ENCODE data around the gene NFU1. TPM values are rescaled to one million over a fixed set of nuclear protein-coding genes. Genes with fewer than 3 reads are reported as not detected.
"Not testable (repeated sequence)": the region's sequence is repeated elsewhere in the genome, so short reads cannot be mapped to it uniquely, and the experiment has no call there.

NFU1 gene
- total RNA-seq, 1 donor from 2014 or later: 48.5 TPM

DNA sequence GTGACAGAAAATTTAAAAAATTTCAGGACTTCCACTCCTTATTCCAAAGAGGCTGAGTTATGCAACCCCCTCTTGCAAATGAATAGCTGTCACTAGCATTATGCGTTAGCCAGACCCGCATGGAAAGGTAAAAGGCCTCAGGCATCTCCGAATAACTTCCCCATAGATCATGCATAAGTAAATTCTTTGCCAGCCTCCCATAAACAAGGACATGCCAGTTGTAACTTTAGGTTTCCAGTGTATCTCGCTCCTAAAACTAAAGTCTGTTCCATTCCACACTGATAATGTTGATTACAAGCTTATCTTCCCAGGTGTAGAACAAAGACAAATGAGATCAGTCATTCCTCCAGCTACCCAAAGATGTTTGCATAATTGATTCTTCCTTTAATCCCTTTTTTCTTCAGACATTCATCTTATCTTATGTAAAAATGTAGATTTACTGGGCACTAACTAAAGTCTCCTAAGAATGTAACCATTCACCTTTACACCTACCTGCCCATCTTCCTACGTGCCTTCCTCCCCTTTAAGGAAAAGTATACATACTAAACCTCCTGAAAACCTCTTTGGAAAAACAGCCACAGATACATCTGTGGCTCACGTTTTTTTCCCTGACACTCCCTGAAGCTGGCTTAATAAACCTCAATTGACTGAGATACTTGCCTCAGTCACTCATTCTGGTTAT, 13.6 kb upstream of the NFU1 start:
- no peak for DNase-seq (ENCODE audit: low read depth)

DNA sequence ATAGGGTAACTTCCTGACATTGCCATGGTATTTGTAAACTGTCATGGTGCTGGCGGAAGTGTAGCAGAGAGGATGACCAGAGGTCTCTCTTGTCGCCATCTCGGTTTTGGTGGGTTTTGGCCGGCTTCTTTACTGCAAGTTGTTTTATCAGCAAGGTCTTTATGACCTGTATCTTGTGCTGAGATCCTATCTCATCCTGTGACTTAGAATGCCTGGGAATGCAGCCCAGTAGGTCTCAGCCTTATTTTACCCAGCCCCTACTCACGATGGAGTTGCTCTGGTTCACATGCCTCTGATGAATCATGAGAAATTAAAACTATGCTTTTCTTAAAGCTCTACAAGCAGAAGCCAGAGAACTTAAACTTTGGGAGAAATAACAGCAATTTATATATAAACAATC, 12.7 kb upstream of the NFU1 start:
- no peak for DNase-seq (ENCODE audit: low read depth)

DNA sequence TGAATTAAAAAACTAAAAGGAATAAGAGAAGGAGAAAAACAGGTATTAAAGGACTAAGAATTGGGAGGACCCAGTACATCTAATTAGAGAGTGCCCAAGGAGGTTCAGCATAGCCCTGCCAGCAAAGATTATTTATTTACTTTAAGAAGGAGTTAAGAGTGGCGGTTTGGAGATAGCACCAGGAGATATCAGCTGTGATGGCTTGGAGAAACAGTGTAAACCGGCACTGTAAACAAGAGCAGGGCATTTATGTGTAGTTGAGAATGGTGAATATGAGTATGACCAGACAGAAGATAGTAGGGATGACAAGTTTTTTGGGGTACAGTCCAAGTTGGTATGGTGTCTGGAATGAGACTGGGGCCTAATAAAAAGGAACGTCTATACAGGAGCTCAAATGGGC, 6.4 kb upstream of the NFU1 start:
- DNase-seq (ENCODE audit: low read depth): not testable (repeated sequence)

DNA sequence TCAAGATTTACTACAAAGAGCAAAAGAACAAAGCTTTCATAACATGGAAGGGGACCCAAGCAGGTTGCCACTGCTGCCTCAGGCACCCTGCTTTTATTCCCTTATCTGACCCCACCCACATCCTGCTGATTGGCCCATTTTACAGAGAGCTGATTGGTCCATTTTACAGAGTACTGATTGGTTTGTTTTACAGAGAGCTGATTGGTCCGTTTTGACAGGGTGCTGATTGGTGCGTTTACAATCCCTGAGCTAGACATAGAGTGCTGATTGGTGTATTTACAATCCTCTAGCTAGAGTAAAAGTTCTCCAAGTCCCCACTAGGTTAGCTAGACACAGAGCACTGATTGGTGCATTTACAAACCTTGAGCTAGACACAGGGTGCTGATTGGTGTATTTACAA, 2.3 kb upstream of the NFU1 start:
- DNase-seq (ENCODE audit: low read depth): not testable (repeated sequence)

DNA sequence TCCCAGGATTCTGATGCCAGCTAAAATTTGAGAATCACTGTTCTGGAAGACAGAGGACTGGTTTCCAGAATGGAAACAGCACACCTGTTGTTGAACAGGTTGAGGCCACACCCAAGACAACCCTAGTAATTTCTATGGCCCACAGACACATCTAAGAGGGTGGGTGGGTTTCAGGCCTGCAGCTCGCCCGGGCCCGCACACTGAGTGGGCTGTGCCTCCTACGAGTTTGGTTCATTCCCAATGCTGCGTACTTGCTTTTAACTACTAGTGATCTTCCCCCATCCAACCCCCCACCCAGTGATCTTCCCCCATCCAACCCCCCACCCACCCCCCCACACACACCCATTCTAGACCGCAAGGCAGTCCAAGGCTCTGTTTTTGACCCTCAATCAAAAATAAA, 1.3 kb upstream of the NFU1 start:
- DNase-seq (ENCODE audit: low read depth): no peak

DNA sequence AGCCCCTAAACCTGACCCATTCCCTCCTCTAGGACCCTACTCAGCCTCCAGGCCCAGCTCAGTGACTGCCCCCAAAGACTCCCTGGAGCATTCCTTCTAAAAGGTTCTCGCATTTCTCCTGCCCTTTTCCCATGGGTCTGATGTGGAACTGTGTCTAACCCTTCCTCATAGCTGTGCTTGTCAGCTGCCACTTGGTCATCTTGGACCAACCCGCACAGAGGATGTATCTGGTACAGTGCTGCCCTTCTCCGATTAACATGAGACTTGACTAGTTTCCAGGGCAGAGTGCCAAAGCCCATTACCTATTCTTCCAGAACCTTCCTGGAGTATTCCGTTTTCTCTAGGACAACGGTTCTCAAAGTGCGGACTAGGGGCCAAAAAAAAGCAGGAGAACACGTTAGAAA, 518 bp upstream of the NFU1 start:
- DNase-seq (ENCODE audit: low read depth): peak; percentile 62

DNA sequence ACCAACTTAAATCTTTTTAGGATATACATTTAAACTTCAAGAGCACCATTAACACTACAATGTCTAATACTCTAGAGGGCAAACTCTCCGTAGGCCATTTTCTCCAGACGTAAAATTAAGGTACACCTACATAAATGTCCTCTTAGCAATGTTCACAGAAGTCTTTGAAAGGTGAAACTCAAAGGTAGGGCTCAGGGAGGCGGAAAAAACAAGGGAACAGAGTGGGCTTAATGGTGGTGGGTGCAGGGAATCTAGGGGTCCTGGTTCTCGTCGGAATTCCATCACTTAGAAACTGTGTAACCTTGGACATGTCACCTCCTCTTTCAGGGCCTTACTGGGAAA, 668 bp downstream of the NFU1 start:
- no peak for DNase-seq (ENCODE audit: low read depth)

DNA sequence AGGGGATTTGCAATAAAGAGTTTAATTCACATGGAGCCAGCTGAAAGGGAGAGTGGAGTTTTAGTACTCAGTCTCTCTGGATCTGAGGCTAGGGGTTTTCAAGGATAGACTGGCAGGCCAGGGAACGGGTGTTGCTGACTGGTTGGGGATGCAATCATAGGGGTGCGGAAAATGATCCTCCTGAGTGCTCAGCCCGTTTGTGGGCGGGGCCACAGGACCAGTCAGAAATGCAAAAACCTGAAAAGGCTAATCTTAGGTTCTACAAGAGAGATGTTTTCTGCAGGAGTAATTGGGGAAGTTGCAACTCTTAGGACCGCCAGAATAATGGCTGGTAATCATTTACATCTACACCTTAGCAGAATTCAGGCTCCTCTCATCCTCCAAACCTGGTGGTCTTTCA, 2.5 kb downstream of the NFU1 start:
- DNase-seq (ENCODE audit: low read depth): no peak

DNA sequence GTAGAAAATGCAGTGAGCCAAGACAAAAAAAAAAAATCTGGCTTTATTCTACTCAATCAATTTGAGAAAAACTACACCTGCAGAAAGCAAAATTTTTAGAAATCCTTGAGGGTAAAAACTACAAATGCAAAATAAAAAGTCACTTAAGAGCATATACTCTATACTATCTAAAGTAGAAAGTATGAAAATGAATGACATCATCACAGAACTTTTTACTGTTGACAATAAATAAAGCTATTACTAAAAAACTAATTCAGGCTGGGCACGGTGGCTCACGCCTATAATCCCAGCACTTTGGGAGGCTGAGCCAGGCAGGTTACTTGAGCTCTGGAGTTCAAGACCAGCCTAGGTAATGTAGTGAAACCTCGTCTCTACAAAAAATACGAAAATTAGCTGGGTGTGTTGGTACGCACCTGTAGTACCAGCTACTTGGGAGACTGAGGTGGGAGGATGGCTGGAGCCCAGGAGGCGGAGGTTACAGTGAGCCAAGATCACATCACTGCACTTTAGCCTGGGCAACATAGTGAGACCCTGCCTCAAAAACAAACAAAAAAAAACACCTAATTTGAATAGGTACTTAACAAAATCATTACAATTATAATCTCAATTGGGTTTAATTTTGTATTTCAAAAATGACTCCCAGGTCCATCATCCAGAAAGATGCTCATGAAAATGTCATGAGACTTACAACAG, 7.6 kb downstream of the NFU1 start:
- DNase-seq (ENCODE audit: low read depth): no peak

DNA sequence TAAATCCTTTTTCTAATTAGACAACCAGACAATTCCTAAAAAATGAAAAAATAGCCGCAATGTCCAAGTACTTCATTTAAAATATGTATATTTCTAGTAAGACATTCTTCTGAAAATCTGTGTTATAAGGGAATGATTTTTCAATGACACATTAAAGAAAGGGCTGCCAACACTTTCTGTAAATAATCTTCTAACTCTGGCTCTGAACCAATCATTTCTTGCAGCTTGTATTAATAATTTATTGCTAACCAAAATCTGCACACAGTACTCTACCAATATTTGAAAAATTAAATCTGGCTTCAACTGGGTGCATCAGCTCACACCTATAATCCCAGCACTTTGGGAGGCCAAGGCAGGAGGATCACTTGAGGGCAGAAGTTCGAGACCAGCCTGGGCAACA, 8.3 kb downstream of the NFU1 start:
- peak; percentile 58 for DNase-seq (ENCODE audit: low read depth)

DNA sequence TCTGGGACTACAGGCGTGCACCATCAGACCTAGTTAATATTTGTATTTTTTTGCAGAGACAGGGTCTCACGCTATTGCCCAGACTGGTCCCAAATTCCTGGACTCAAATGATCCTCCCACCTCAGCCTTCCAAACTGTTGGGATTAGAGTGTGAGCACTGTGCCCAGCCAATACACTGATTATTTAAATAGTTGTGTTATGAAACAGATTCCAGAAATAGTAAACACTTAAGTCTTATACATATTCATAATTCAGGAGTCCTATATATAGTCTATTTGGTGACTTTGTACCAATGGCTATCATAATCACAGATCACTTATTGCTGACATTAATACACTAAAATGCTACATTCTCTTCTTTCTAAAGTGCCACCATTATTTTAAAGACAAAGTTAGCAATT, 12.8 kb downstream of the NFU1 start:
- DNase-seq (ENCODE audit: low read depth): no peak

DNA sequence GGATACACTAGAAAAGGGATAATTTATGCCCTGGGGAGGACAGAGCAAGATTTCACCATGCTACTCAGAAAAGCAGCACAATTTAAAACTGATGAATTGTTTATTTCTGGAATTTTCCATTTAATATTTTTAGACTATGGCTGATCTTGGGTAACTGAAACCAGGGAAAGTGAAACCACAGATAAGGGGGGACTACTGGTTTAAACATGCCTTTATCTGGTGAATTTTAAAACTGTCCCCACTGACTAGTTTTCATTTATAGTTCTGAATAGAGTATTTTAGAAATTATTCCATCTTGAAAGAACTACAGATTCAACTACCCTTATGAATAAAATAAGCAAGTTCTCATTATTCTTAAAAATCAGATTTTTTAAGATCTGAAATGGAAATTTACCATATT, 15.0 kb downstream of the NFU1 start:
- no peak for DNase-seq (ENCODE audit: low read depth)

DNA sequence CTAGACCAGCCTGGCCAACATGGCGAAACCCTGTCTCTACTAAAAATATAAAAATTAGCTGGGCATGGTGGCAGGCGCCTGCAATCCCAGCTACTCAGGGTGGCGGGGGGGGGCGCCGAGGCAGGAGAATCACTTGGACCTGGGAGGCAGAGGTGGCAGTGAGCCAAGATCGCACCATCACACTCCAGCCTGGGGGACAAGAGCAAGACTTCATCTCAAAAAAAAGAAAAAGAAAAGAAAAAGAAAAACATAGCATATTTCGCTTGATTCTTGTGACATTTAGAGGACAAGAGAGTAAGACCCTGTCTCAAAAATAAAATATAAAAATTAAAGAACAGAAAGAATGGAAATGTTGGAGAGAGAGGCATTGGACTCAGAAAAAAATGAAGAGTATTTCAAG, 18.1 kb downstream of the NFU1 start:
- not testable (repeated sequence) for DNase-seq (ENCODE audit: low read depth)

DNA sequence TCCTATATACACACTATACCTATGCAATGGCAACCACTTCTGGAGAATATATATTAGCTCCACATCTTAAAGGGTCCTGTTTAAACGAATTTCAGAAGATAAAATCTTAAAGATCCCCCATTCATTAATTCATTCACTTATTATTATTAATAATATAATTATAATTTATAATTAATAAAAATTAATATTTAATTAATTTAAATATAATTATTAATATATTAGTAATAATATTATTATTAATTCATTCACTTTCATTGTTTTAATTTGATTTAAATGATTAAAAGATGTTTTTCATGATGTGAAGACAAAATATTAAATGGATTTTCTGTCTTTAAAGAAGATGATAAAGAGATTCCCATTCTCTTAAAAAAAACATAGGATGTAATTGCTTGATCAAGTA, 21.1 kb downstream of the NFU1 start:
- no peak for DNase-seq (ENCODE audit: low read depth)

DNA sequence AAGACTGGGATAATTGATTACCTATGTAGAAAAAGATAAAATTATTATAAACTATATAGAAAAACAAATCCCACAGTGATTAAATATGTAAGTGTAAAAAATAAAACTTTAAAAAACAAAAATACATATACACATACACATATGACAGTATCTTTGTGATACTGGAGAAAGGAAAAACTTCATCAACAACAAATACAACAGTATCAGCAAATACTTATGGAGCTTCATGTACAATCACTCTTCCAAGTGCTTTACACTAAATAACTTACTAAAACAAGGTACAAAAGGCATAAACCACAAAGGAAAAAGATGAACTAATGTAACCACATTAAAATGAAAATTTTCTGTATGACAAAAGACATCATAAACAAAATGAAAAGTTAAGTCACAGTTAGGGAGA, 26.1 kb downstream of the NFU1 start:
- no peak for DNase-seq (ENCODE audit: low read depth)

DNA sequence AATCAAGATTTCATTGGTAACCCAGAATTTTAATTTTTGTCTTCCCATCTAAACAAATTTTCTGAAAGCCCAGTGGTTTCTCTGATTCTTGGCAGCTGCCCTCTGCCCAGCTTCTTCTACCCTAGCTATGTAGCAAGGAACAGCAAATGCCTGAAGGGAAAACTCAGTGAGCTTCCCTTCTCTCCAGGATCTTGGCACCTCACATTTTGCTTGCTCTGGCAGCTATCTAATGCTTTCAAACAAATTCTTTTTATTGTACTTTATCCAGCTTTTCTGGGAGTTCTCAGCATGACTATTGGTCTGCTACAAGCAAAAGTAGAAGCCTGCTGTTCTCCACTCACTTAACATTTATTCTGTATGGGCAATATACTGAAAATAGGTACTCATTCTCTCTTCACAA, 31.9 kb downstream of the NFU1 start:
- DNase-seq (ENCODE audit: low read depth): no peak

DNA sequence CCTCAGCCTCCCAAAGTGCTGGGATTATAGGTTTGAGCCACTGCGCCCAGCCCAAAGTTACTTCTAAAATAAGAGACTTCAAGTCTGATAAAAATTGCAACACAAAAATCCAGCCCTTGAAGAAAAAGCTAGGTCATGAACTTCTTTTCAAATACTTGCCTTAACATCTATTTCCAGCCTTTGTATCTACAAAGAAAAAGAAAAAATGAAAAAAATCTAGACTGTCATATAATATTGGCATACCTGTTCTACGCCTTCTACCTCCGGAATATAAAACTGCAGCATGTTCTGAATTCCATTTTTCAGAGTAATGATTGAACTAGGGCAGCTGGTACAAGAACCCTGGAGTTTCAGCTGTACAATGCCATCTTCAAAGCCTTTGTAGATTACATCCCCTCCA, 37.1 kb downstream of the NFU1 start:
- no peak for DNase-seq (ENCODE audit: low read depth)

DNA sequence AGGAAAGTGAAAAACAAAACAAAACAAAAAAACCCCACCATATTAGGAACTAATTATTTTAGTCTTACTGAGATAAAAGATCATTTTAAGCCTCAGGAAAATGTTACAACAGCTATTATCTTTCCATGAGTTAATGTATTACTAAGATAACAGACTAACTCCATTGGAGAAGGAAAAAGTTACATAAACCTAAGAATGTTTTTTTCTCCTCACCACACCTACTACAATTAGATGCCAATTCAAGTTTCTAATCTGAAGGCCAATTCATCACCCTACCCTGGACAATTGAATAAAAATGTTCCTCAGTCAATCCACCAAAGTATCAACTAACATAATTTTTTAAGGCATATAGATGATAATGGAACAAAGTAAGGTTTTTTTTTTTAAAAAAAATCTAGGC, 40.0 kb downstream of the NFU1 start:
- DNase-seq (ENCODE audit: low read depth): peak; percentile 39

DNA sequence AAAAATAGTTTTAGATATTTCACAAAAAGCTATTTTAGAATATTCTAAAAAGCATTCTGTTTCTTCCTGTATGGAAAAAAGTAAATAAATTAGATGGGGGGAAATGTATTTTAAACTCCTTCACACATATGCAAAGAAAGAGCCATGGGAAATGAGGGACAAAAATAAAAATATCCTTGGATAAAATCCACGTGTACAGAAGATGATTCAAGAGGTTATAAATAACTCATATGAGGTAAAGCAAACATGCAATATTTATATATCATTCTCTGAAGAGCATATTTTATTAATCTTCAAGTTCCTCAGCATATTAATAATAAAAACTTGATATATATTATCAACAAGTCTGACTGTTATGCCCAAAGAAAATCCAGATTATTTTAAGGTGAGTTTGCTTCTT, 41.4 kb downstream of the NFU1 start:
- DNase-seq (ENCODE audit: low read depth): no peak

DNA sequence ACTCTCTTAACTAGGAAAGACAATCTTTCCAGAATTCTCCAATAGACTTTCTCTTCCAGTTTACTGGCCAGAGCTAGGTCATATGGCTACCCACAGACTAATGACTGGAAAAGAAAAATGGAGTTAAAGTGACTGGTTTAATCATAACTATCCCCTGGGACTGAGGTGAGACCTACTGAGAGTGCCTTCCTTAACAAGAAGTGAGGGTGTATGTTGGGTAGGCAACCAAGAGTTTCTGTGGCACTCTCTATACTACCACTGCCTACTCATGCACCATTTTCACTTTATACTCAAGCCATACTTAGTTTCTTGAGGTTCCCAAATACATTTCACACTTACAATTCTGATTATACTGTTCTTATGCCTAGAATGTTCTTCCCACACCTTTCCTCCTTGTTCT, 43.3 kb downstream of the NFU1 start:
- no peak for DNase-seq (ENCODE audit: low read depth)

DNA sequence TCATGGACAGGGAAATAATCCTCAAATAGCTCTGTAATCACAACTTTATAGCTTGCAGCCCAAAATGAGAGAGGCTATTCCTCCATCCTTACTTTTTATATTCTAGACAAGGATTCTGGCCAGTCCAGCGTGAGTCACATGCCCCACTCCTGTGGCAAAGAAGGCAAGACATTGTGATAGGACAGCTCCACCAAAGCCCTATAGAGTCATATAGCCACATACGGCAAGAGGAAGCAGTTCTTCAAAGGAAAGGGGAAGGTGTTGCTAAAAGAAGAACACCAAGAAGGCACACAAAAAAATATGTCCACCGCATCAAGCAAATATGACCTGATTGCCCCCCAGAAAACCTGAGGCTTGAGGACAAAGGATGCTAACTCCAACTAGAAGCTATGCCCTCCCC, 46.8 kb downstream of the NFU1 start:
- no peak for DNase-seq (ENCODE audit: low read depth)

DNA sequence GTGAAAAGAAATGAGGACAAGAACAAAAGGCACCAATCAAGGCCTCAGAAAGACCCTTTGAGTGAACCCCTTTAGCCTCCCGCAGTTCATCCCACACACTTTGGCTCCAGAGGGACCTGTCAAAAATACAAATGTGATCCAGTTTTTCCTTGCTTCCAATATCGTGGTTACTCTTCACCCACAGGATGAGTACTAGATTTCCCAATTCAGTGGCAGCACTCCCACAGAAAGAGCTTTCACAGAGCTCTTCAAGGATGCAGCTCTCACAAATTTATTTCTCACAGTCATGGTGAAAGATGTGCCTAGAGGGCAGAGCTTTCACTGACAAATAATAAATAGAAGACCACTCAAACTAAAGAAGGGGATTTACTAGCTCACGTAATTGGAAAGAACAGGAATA, 47.2 kb downstream of the NFU1 start:
- DNase-seq (ENCODE audit: low read depth): no peak

DNA sequence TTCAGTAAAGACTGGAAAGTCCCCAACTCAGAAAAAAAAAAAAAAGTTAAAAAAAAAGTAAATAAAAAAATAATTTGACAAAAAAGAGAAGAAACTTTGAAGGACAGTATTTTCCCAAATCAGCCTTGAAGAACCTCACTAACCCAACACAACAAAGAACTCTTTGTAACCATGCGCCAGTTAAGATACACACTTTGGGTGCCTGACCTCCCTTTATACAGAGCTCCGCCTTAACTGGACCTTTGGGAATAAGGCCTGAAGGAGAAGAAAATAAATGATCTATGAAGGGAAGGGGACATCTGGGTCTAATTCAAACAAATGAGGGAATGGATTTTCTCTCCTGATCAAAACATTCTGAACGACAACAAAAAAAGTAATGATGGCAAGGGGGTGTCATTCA, 48.0 kb downstream of the NFU1 start:
- no peak for DNase-seq (ENCODE audit: low read depth)
